ENCODE measurements around the gene SSR2.

- no peak for TF ChIP-seq EZH2 (IDR thresholded peaks at IDR 0.05)
- no peak for TF ChIP-seq POLR2AphosphoS5 (IDR thresholded peaks at IDR 0.05; ENCODE audit: borderline replicate concordance, low read depth, low read length)
- TF ChIP-seq FOXP2 (optimal IDR thresholded peaks at IDR 0.05; ENCODE audit: control extremely low read depth, extremely low read length, insufficient read depth): no peak
Measured at GRCh38 chr1:156025876-156026275, 5.1 kb upstream of the SSR2 start.

All from SK-N-MC (cell line).